Cardiac fibroblast (primary cell): Measurements from ENCODE around the gene SETBP1.
A peak's percentile ranks its signal among the peaks of the same experiment; 100 is the strongest.

ENCODE experiments used
- DNase-seq, 2 donors: peaks; one replicate each; pipeline versions ENCODE4 v3.0.0 to v3.0.0-alpha.2; 2010; ENCODE audit warnings: low read depth in 2 of 2
- H3K4me3 ChIP-seq, 2 donors: replicated peaks in 1 of 2; 1 replicate in 1 of 2; 2 replicates in 1 of 2; pipeline ENCODE4 v1.5.1; 2011; ENCODE audit warnings: low read depth in 2 of 2, low read length in 2 of 2, mild to moderate bottlenecking in 2 of 2, moderate library complexity in 1 of 2
- TF ChIP-seq, protein P1 (sequence below): IDR thresholded peaks from one replicate; pipeline ENCODE4 v1.5.1; 2011; ENCODE audit warnings: low read depth, mild to moderate bottlenecking, low read length, inconsistent platforms

The SETBP1 gene

DNA sequence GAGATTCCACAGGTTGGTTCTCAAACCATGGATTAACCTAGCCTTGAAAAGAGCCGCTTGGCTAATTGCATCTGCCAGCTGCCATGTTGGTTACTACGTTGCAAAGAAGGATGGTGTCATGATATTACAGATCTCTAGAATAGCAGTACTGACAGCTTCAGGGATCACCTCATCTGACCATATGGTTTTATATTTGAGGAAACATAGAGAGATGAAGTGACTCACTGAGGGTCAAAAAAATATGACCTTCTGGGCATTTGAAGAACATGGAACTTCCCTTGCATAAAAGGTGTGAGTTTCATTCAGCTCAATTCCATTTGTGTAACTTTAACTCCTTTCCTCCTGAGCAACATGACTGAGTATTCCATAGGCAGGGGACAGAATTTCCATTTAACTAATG is 242.3 kb downstream of the SETBP1 start:
- DNase-seq, result peak in 1 of 2 donors; percentile 5
- no peak overlapping the region for H3K4me3 ChIP-seq
- TF ChIP-seq, protein P1, sequence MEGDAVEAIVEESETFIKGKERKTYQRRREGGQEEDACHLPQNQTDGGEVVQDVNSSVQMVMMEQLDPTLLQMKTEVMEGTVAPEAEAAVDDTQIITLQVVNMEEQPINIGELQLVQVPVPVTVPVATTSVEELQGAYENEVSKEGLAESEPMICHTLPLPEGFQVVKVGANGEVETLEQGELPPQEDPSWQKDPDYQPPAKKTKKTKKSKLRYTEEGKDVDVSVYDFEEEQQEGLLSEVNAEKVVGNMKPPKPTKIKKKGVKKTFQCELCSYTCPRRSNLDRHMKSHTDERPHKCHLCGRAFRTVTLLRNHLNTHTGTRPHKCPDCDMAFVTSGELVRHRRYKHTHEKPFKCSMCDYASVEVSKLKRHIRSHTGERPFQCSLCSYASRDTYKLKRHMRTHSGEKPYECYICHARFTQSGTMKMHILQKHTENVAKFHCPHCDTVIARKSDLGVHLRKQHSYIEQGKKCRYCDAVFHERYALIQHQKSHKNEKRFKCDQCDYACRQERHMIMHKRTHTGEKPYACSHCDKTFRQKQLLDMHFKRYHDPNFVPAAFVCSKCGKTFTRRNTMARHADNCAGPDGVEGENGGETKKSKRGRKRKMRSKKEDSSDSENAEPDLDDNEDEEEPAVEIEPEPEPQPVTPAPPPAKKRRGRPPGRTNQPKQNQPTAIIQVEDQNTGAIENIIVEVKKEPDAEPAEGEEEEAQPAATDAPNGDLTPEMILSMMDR, result no peak

DNA sequence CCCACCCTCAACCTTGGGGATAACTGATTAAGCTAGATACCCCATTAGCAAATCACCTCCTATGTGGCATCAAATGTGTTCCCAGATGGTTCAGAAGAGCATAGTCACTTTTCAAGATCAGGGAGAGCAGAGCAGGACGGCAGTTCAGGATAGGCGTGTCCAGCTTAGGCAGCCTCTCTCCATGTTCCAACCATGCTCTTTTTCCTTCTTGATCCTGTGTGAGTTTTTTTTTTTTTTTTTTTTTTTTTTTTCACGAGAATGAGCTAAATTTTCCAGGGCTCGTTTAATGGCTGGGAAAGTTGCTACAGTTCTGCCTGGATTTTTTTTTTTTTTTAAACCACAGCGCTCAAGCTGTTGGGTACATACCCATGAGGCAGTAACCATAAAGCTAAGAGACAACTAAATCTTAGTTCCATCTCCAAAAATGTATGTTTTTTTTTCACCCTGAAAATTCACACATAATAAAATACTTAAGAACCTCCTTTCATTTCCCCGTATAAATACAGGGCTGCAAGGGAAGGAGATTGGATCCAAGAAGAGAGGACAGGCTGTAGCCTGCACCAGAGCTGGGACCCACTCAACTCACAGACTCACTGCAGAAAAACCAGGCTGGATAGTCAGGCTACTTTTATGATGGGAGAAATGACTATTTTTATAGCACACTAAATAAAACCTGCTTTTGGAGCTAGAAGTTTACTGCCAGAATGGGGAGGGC is 244.3 kb downstream of the SETBP1 start:
- H3K4me3 ChIP-seq, result no peak overlapping the region
- no peak for DNase-seq
- TF ChIP-seq, protein P1, result no peak

DNA sequence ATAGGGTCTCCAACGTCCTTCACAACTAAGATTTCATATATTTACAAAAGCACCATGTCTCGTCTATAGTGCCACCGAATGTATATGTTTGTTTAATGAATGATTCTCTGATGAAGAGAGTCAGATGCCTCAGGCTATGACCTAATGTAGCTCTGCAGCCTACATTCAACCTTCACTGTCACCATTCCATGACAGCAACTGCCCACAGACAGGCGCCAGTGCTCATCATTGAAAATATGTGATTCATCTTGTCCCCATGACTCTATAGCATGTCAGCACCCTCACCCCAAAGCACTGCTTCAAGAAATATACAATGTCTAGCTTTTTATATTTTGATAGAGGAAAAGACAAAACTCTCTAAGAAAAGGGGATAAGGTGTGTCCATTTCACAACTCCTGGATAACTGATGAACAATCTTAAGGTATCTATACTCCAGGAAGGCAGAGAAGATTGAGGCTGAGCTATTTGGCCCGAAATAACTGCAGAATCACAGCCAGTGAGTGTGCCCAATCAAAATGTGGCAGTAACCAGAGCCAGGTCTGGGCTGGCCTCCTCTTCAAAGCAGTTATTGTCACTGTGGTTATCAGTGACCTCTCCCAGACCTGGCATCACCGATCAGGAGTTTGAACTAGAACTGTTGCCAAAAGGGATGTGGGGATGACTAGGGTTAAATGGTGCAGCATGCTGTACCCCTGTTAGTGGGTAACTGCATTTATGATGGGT is 246.6 kb downstream of the SETBP1 start:
- TF ChIP-seq, protein P1, result no peak
- DNase-seq, result peak in 1 of 2 donors; percentile 8
- no peak overlapping the region for H3K4me3 ChIP-seq

DNA sequence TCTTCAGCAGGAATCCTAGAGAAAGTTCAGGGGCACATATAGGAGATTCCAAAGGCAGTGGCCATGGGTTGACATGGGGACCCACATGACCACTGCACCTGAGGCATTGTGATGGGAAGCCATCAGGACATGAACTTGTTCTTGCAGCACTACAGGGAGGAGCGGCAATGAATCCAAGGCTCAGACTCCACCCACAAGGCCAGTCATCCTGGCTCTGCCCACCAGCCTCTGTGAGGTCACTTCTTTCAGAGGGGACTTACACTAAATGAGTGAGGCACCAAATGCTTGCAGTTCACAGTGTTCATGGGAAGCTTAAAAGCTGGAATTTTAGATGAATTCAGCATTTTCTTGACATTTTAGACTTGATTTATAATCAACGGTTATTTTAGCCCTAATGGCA is 254.2 kb downstream of the SETBP1 start:
- DNase-seq, result no peak
- no peak overlapping the region for H3K4me3 ChIP-seq
- TF ChIP-seq, protein P1, result no peak

DNA sequence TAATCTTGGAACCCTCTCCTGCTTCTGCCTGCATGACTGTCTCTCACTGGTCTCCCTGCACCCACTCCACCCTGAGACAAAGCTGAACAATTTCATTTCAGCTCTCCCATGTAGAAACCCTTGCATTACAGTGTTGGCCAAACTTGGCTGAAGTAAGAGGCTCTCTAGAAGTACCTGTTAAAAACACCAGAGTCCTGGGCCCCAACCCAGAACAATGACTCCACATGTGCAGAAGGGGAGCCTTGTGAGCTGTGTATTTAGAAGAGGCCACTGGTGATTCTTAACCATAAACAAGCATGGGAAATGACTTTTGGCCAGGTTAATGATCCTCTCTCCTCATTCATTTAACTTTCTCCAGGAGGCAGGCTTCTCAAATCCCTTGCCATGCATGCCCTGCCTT is 254.8 kb downstream of the SETBP1 start:
- no peak for DNase-seq
- TF ChIP-seq, protein P1, result no peak
- no peak overlapping the region for H3K4me3 ChIP-seq

DNA sequence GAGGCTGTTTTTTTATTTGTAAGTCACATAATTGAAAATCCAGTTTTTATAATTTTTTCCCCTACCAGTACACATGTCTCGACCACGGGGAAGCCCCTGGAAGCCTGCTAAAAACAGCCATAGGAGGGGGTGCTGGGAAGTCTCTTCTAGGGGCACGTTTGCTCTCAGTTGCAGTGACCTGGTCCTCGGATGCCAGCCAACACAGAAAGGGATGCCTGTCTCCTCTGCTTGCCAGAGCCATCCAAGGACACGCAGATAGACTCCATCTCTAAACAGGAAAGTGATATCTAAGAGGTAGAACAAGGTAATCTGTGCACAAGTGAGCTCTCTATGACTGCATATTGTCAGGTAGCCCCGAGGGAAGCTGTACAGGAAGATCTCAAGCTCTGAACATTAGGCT is 255.8 kb downstream of the SETBP1 start:
- H3K4me3 ChIP-seq, result no peak overlapping the region
- TF ChIP-seq, protein P1, result no peak
- no peak for DNase-seq
